SK-N-SH treated with all-trans-retinoic acid at 6 μM for 48 hours (cell line): Measurements from ENCODE around the gene HOXA13.

Source experiments
- ATAC-seq: fragments of 200-7000 bp; cut with Tn5 transposase; 3 replicates; pipeline ENCODE4 v1.9.1; 2020; ENCODE audit warnings: mild to moderate bottlenecking, moderate library complexity
- ARNTL ChIP-seq: fragments of 450-650 bp; formaldehyde crosslinking; IDR thresholded peaks from 2 replicates; pipeline ENCODE4 v1.5.0; 2020; ENCODE audit warnings: low read depth, mild to moderate bottlenecking, moderate library complexity, borderline replicate concordance
- PPARA ChIP-seq: fragments of 250-450 bp; sonication (Bioruptor Pico); IDR thresholded peaks from 2 replicates; pipeline ENCODE4 v1.5.0; 2020; ENCODE audit warnings: mild to moderate bottlenecking, borderline replicate concordance
- SNAI2 ChIP-seq: fragments of 250-450 bp; sonication (Bioruptor Pico); IDR thresholded peaks from 2 replicates; pipeline ENCODE4 v1.5.0; 2020; ENCODE audit warnings: mild to moderate bottlenecking, moderate library complexity
- TOX ChIP-seq: fragments of 250-450 bp; sonication (Bioruptor Pico); IDR thresholded peaks from 2 replicates; pipeline ENCODE4 v1.8.0; 2021; ENCODE audit warnings: mild to moderate bottlenecking, moderate library complexity, borderline replicate concordance
- ZFP3 ChIP-seq: fragments of 250-450 bp; sonication (Bioruptor Pico); IDR thresholded peaks from 2 replicates; pipeline ENCODE4 v1.5.0; 2020; ENCODE audit warnings: mild to moderate bottlenecking, moderate library complexity
- ZNF565 ChIP-seq: fragments of 450-650 bp; formaldehyde crosslinking; conservative IDR thresholded peaks from 2 replicates; pipeline ENCODE4 v1.5.0; 2020; ENCODE audit warnings: low read depth, mild to moderate bottlenecking, moderate library complexity
- ZNF8 ChIP-seq: fragments of 450-650 bp; formaldehyde crosslinking; IDR thresholded peaks from 2 replicates; pipeline ENCODE4 v1.5.0; 2020; ENCODE audit warnings: mild to moderate bottlenecking, moderate library complexity
- TF ChIP-seq, protein P1 (sequence below): fragments of 250-450 bp; sonication (Bioruptor Pico); IDR thresholded peaks from 2 replicates; pipeline ENCODE4 v1.5.1; 2021; ENCODE audit warnings: mild to moderate bottlenecking, moderate library complexity
- TF ChIP-seq, protein P2 (sequence below): fragments of 250-450 bp; sonication (Bioruptor Pico); IDR thresholded peaks from 2 replicates; pipeline ENCODE4 v1.8.0; 2021; ENCODE audit warnings: low read depth, mild to moderate bottlenecking, moderate library complexity, borderline replicate concordance

HOXA13 gene

DNA sequence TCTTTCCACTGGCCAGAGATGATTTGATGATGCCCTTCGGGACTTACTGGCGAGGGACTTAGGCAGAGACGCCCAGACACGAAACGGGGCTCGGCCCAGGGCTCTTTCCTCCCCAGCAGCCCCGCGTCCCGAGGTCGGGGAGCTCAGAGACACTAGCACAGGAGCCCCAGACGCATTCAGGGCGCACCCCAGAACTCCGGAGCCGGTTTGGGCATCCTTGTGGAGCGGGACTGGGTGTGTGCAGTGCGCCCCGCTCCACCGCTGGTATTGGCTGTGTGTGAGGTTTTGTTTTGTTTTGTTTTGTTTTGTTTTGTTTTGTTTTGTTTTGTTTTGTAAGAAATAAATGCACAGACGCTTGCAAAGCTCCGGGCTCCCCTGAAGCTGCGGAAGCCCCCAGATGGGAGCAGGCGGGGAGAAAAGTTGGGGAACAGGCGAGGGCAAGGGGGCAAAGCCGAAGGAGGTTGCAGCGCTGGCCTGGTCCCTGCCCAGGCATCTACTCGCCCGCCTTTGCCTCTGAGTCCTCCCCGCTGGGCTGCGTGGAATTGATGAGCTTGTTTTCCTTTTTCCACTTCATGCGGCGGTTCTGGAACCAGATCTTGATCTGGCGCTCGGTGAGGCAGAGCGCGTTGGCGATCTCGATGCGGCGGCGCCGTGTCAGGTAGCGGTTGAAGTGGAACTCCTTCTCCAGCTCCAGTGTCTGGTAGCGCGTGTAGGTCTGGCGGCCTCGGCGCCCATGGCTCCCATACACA is 54.6 kb downstream of the HOXA13 start (continued):
- TF ChIP-seq, protein P1, sequence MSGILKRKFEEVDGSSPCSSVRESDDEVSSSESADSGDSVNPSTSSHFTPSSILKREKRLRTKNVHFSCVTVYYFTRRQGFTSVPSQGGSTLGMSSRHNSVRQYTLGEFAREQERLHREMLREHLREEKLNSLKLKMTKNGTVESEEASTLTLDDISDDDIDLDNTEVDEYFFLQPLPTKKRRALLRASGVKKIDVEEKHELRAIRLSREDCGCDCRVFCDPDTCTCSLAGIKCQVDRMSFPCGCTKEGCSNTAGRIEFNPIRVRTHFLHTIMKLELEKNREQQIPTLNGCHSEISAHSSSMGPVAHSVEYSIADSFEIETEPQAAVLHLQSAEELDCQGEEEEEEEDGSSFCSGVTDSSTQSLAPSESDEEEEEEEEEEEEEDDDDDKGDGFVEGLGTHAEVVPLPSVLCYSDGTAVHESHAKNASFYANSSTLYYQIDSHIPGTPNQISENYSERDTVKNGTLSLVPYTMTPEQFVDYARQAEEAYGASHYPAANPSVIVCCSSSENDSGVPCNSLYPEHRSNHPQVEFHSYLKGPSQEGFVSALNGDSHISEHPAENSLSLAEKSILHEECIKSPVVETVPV (CRISPR knock-in tag): no peak
- TF ChIP-seq ZNF565 (CRISPR knock-in tag) (no peak), ZNF8 (CRISPR knock-in tag) (no peak), SNAI2 (CRISPR knock-in tag) (no peak), ZFP3 (CRISPR knock-in tag) (no peak)
- TF ChIP-seq, protein P2, sequence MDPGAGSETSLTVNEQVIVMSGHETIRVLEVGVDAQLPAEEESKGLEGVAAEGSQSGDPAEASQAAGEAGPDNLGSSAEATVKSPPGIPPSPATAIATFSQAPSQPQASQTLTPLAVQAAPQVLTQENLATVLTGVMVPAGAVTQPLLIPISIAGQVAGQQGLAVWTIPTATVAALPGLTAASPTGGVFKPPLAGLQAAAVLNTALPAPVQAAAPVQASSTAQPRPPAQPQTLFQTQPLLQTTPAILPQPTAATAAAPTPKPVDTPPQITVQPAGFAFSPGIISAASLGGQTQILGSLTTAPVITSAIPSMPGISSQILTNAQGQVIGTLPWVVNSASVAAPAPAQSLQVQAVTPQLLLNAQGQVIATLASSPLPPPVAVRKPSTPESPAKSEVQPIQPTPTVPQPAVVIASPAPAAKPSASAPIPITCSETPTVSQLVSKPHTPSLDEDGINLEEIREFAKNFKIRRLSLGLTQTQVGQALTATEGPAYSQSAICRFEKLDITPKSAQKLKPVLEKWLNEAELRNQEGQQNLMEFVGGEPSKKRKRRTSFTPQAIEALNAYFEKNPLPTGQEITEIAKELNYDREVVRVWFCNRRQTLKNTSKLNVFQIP: no peak

DNA sequence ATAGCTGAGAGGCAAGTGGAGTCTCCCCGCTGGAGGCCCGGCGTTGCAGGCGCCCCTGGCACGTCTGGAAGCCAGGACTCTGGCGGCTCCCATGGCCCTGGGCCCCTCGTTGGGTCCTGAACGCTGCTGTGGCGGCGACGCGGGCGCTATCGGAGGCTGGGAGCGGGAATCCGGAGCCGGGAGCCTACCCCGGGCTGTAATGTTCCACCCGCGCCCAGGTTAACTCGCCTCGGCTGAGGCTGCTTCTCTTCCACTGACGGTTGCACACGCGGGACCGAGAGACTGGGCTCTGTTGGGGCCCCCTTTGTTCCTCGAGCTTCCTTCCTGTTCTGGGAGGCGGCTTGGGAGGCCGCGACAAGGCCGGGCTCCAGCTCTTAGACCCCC is 55.1 kb downstream of the HOXA13 start:
- no peak for ATAC-seq
- no peak for TF ChIP-seq ZNF565 (CRISPR knock-in tag)
- no peak for TF ChIP-seq TOX (CRISPR knock-in tag)
- TF ChIP-seq, protein P2: no peak
- no peak for TF ChIP-seq ARNTL (CRISPR knock-in tag)
- no peak for TF ChIP-seq PPARA (CRISPR knock-in tag)
